Neuron (in vitro differentiated cells): ENCODE measurements around the gene POSTN.

ENCODE experiments used
- H2AFZ ChIP-seq: one replicate; pipeline ENCODE4 v1.6.1; 2013; ENCODE audit warnings: low read depth, mild to moderate bottlenecking, inconsistent platforms, low read length, moderate library complexity
- H3K27me3 ChIP-seq: one replicate; pipeline ENCODE4 v1.6.1; 2013; ENCODE audit warnings: low read length; ENCODE audit not compliant: insufficient read depth
- H3K36me3 ChIP-seq: one replicate; pipeline ENCODE4 v1.6.1; 2013; ENCODE audit warnings: low read length; ENCODE audit not compliant: insufficient read depth
- H3K4me1 ChIP-seq: one replicate; pipeline ENCODE4 v1.6.1; 2013; ENCODE audit warnings: low read length; ENCODE audit not compliant: insufficient read depth
- H3K4me3 ChIP-seq: 2 replicates; pipeline ENCODE4 v1.5.1; 2013; ENCODE audit warnings: mild to moderate bottlenecking, low read length, moderate library complexity
- H3K9me3 ChIP-seq: one replicate; pipeline ENCODE4 v1.6.1; 2013; ENCODE audit warnings: low read length

The POSTN gene, protein sequence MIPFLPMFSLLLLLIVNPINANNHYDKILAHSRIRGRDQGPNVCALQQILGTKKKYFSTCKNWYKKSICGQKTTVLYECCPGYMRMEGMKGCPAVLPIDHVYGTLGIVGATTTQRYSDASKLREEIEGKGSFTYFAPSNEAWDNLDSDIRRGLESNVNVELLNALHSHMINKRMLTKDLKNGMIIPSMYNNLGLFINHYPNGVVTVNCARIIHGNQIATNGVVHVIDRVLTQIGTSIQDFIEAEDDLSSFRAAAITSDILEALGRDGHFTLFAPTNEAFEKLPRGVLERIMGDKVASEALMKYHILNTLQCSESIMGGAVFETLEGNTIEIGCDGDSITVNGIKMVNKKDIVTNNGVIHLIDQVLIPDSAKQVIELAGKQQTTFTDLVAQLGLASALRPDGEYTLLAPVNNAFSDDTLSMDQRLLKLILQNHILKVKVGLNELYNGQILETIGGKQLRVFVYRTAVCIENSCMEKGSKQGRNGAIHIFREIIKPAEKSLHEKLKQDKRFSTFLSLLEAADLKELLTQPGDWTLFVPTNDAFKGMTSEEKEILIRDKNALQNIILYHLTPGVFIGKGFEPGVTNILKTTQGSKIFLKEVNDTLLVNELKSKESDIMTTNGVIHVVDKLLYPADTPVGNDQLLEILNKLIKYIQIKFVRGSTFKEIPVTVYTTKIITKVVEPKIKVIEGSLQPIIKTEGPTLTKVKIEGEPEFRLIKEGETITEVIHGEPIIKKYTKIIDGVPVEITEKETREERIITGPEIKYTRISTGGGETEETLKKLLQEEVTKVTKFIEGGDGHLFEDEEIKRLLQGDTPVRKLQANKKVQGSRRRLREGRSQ

DNA sequence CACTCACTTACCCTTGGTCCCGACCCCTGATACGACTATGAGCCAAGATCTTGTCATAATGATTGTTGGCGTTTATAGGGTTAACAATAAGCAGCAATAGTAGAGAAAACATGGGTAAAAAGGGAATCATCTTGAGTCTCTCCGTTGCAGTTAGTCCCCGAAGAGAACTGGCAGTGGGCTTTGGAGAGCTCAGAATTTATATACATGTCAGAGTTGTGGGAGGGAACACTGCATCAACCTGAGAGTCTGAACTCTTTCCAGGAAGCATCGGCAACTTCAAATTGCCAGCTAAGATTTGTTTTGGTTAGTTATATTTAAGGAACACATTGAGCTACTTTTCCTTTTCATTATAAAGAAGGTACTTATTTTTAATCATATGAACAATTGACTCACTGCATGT is at the start of gene POSTN:
POSTN (minus strand) TSS at position 172 of the 400 bp plus-strand sequence; CDS start at position 130, 42 bp downstream.
- Histone ChIP-seq H2AFZ (no peak within 1 kb of the TSS), H3K36me3 (no peaks in the 10 kb centered on the region), H3K4me1 (peaks cover 11% of the 10 kb centered on the region), H3K4me3 (no peak within 1 kb of the TSS), H3K9me3 (no peaks in the 10 kb centered on the region), H3K27me3 (no peaks in the 10 kb centered on the region)

DNA sequence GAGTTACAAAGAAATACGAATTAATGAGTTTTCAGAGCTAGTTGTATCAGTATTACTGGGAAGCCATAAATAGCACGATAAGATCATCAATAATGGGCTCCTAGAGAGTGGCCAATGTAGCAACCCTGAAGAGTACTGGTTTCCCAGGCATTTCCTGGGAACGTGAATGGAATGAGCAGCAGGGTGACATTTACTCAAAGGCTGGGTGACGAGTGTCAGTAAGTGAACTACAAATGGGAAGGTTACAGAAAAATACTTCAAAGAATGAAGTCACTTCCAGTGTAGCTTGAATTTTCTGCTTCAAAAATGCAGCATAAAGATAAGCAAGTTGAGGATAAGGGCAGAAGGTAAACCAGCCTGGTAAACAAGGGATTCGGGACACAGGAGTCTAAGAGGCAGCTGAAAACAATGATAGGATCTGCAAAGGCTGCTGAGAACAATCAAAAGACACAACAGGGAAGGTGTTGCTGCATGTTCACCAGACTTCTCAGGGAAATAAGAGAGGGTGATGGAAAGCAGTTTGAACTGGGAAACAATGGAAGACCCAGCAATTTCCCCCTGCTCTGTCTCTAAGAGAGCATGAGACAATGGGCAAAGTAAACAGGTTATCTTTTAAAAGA is 48.6 kb upstream of the POSTN start:
- Histone ChIP-seq H3K4me3 (peak overlapping the region; percentile 31), H2AFZ (peak overlapping the region; percentile 1), H3K36me3 (no peaks in the 10 kb centered on the region), H3K27me3 (no peaks in the 10 kb centered on the region), H3K9me3 (no peaks in the 10 kb centered on the region), H3K4me1 (peaks cover 31% of the 10 kb centered on the region)

DNA sequence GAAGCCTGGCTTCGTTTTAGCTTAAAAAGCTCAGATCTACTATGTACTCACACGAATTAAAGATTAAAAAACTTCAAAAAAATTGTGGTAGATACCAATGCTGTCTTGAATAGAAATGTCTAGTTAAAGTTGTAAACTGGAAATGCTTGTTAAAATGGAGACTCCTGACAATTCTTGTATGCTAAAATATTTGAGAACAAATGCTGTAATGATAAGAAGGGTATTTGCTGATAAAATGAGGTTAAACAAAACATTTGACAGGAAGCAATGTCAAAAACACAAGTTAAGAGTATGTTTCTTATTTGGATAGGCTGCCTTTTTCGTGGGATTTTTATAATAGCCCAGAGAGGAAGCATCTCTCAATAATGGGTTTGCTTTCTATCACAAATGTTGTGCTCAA is 48.0 kb upstream of the POSTN start:
- H3K4me3 ChIP-seq, result no peak overlapping the region
- H3K36me3 ChIP-seq, result no peaks in the 10 kb centered on the region
- H3K4me1 ChIP-seq, result peaks cover 31% of the 10 kb centered on the region
- no peaks in the 10 kb centered on the region for H3K9me3 ChIP-seq
- no peaks in the 10 kb centered on the region for H3K27me3 ChIP-seq
- H2AFZ ChIP-seq, result peak overlapping the region; percentile 1

DNA sequence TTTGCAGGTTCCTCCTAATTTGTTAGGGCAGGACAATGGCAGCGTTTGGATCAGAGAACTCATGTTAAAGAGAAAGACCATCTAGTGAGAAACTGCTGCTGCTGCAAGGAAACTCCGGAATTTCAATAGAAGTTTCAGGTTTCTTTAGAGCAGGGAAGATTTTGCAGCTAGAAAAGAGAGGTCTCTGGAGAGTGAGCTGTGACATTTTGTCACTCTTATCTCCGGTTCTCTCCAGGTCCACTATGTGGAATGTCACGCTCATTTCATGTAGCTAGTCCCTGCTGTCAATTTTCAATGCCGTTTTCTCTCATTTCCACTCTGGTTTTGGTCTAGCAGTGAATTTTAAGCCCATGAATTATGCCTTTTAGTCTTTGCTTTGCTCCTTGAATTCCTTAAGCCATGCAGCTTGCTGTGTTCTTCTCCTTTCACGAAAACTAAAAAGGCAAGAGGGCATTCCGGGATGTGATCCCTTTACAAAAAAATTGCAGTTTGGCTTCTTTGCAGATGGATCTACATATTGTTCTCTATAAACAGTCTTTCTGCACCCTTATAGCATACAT is 46.7 kb upstream of the POSTN start:
- Histone ChIP-seq H3K4me3 (peak overlapping the region; percentile 30), H3K36me3 (no peaks in the 10 kb centered on the region), H3K27me3 (no peaks in the 10 kb centered on the region), H3K9me3 (no peaks in the 10 kb centered on the region), H3K4me1 (peaks cover 39% of the 10 kb centered on the region), H2AFZ (peak overlapping the region; percentile 24)

DNA sequence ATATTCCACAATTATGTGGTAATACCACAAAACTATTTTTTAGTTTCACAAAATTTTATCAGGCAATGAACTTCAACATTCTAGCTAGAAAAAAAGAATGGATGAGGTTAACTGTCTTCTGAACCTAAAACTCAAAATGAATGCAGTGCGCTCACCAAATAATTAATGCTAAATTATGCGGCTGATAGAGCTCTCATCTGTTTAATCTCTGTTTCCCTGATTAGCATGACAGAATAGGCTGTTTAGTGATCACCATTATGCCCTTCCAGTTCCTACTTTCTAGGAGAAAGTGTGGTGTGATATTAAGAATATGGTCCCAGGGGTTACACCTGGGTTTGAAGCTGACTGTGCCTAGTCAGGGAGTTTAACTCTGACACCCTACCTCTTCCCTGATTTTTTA is 42.8 kb upstream of the POSTN start:
- Histone ChIP-seq H3K36me3 (peaks cover 5% of the 10 kb centered on the region), H3K4me3 (no peak overlapping the region), H2AFZ (no peak overlapping the region), H3K27me3 (no peaks in the 10 kb centered on the region), H3K9me3 (no peaks in the 10 kb centered on the region), H3K4me1 (peaks cover 26% of the 10 kb centered on the region)

DNA sequence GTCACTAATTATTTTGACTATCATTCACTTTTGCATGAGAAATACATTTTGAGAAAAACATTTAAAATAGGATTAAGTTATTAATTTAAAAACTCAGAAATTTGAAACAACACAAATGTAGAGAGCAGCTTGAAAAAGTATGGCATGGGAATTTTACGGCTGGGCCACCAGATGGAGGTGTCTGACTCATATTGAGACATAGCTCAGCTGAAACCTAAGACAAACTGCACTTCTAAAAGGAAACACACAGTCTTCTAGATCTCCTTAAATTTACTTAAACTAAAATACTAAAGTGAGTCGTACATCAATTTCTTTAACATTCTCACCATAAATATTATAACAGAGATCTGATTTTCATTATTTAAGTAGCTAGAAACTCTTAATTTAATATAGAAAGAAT is 41.9 kb upstream of the POSTN start:
- Histone ChIP-seq H3K4me1 (peaks cover 17% of the 10 kb centered on the region), H2AFZ (no peak overlapping the region), H3K27me3 (no peaks in the 10 kb centered on the region), H3K4me3 (no peak overlapping the region), H3K9me3 (no peaks in the 10 kb centered on the region), H3K36me3 (peaks cover 5% of the 10 kb centered on the region)

DNA sequence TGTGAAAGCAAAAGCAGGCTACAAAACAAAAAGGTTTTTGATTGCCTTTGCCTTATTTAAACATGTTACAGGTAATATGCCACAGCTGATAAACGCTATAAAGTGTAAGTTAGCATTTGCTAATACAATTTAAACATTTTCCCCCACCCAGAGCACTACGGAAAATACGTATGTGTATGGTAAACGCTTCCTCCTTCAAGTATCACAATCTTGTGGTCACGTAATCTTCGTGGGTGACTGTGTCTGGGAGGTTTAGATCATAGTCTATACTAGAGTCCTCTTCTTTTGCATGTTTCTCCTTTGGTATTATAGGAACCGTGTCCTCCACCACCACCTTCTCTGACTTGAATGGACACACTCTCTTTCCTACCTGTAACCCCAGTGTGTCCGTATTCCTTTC is 38.1 kb upstream of the POSTN start:
- Histone ChIP-seq H3K9me3 (no peaks in the 10 kb centered on the region), H3K36me3 (peaks cover 5% of the 10 kb centered on the region), H2AFZ (no peak overlapping the region)

DNA sequence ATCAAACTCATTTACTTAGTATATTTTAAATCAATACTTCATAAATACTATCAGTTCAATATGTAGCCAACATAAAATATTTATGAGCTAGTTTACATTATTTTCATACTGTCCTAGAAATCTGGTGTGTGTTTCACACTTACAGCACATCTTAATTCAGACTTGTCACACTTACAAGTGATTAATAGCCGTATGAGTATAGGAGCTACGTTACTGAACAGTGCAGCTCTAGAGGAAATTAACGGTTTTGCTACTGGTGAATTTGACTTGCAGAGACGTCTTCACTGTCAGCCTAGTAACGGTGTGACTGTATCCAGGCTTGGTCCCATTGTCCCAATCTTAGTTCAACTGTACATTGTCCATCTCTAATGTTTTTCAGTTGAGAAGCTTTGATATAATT is 33.7 kb upstream of the POSTN start:
- H3K4me3 ChIP-seq, result no peak overlapping the region
- no peaks in the 10 kb centered on the region for H3K4me1 ChIP-seq
- no peaks in the 10 kb centered on the region for H3K27me3 ChIP-seq
- no peaks in the 10 kb centered on the region for H3K9me3 ChIP-seq
- H3K36me3 ChIP-seq, result peaks cover 5% of the 10 kb centered on the region
- no peak overlapping the region for H2AFZ ChIP-seq

More for the DNA sequence above, 38.1 kb upstream of the POSTN start:
- Histone ChIP-seq H3K27me3 (no peaks in the 10 kb centered on the region), H3K4me1 (peaks cover 9% of the 10 kb centered on the region), H3K4me3 (no peak overlapping the region)

DNA sequence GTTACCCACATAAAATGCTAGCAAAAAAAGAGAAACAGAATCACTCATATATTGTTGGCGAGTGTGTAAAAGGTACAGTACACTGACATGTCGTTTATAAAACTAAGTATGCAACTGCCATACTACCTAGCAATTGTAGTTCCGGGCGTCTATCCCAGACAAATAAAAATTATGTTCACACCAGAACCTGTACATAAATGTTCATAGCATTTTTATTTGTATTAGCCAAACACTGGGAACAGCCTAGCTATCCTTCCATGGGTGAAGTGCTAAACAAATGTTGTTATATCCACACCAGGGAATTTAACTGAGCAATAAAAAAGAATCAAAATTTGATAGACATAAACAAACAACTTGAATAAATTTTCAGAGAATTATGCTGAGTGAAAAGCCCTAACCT is 28.9 kb upstream of the POSTN start:
- no peaks in the 10 kb centered on the region for H3K9me3 ChIP-seq
- H3K36me3 ChIP-seq, result no peaks in the 10 kb centered on the region
- H2AFZ ChIP-seq, result no peak overlapping the region
- H3K4me3 ChIP-seq, result no peak overlapping the region
- no peaks in the 10 kb centered on the region for H3K27me3 ChIP-seq
- H3K4me1 ChIP-seq, result no peaks in the 10 kb centered on the region

DNA sequence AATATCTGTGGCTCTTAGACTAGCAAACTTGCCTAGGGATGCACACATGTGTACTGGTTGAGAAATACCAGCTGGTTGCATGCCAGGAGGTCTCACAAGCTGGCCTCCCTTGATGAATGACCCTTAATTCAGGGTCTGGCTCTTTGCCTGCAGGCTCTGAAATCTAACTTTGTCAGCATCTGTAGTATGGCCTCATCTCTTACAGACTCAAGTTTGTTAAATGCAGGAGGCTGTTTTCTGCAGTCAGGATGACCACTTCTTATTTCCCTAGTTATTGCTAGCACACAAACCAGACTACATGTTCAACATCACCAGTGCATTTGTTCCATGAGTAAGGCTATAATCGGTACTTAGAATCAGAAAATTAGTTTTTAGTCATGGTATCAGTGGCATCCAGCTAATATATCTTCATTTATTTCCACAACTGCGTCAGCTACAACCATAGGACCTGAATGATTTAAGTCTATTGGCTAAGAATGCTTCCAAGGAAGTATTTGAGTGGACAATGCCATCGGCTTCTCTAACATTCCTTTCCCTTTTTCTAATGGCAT is 23.3 kb upstream of the POSTN start:
- no peaks in the 10 kb centered on the region for H3K36me3 ChIP-seq

DNA sequence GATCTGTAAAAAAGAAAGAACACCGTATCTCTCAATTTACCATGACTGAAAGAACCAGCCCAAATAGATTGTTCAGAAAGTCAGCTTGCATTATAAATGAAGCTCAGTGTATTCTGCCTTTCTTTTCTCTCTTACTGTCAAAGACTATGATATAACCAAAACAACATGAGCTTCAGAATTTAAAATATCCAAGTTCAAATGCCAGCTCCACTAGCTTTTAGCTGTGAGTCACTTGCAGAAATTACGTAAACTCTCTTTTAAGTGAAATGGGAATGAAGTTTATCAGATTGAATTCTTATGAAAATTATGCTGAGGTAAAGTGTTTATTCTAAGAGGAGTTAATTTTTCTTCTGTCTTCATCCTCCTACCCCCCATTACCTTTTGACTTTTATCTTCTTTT is 20.0 kb upstream of the POSTN start:
- Histone ChIP-seq H3K27me3 (no peaks in the 10 kb centered on the region), H3K9me3 (no peaks in the 10 kb centered on the region), H2AFZ (no peak overlapping the region), H3K4me1 (peaks cover 20% of the 10 kb centered on the region), H3K4me3 (no peak overlapping the region), H3K36me3 (no peaks in the 10 kb centered on the region)

More for the DNA sequence above, 23.3 kb upstream of the POSTN start:
- no peaks in the 10 kb centered on the region for H3K27me3 ChIP-seq
- H2AFZ ChIP-seq, result no peak overlapping the region
- no peak overlapping the region for H3K4me3 ChIP-seq
- no peaks in the 10 kb centered on the region for H3K9me3 ChIP-seq
- peaks cover 18% of the 10 kb centered on the region for H3K4me1 ChIP-seq

DNA sequence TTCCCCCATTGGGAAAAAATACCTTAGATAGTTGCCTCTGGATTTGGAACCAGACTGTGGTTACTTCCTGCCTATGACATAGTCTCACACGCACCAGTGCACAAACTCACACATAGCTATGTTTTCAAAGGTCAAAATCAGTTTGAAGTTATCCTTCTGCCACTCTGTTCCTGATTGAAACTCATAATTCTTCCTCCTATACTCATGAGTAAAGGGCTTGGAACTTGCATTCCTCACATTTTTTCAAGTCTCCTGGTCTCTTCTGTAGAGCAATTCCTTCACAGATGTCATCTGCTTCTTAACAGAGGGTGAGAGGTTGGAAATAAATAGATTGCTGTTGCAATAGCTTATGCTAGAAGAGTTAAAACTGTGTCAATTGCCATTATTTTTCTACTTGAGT is 18.6 kb upstream of the POSTN start:
- H3K36me3 ChIP-seq, result no peaks in the 10 kb centered on the region
- peaks cover 20% of the 10 kb centered on the region for H3K4me1 ChIP-seq
- no peak overlapping the region for H2AFZ ChIP-seq
- no peak overlapping the region for H3K4me3 ChIP-seq
- no peaks in the 10 kb centered on the region for H3K9me3 ChIP-seq
- no peaks in the 10 kb centered on the region for H3K27me3 ChIP-seq
